Measurements from ENCODE around the gene CPNE6.

GRCh38 chr14:24053548-24054323, 17.6 kb upstream of the CPNE6 start:
- TF ChIP-seq CTCF (IDR thresholded peaks at IDR 0.05; ENCODE audit: insufficient read depth, low read length, poor library complexity, severe bottlenecking), result no peak
- no peak for TF ChIP-seq EZH2phosphoT487 (conservative IDR thresholded peaks at IDR 0.05; ENCODE audit: low read length)
